ENCODE data around the gene WDR90. TPM values are rescaled to one million over a fixed set of nuclear protein-coding genes. Genes with fewer than 3 reads are reported as not detected.

The WDR90 gene
- total RNA-seq, 1 experiment from 2014 or later, result 118 TPM

DNA sequence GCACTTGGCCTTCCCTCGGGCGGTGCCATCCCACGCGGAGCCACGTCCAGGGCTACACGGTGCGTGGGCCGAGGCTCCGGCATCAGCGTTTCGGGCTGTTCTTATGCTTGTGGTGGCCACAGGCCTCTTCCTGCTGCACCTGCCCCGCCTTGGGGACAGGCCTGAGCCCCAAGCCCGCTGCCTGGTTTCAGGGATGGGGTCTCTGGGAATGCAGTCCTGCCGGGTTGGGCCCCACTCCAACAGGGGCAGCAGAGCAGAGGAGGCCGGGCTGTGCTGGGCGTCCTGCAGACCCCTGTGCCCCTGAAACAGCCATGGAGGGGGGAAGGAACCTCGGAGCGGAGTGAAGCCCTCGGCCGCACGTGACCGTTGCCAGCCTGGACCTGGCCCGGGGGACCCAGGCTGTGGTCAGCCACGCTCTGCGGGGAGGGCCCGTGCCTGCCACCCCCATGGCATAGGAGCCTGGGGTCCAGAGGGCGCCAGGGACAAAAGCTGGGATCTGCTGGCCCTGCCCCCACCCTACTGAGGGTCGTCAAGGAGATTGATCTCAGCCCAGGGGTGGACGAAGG lies 18.8 kb upstream of the WDR90 start:
- CTCF ChIA-PET, result no interaction called here
- no peak overlapping the region for H2AFZ ChIP-seq
- BruUV-seq (replicated peaks), result no TSS peak
- POLR2A ChIA-PET (ENCODE audit: unreplicated experiment), result no interaction called here
- H4K20me1 ChIP-seq (ENCODE audit: insufficient read depth), result 0 out of 2 replicates have a peak, but pooled peaks cover 12% of the 10 kb centered on the region
- H3K4me2 ChIP-seq, result no peak overlapping the region
- H3K27me3 ChIP-seq (ENCODE audit: insufficient read depth, low read depth), result no peaks in the 10 kb centered on the region
- intact Hi-C loops (cut with micrococcal nuclease; ENCODE audit: unreplicated experiment), result no loop called here
- TF ChIP-seq, protein P1, sequence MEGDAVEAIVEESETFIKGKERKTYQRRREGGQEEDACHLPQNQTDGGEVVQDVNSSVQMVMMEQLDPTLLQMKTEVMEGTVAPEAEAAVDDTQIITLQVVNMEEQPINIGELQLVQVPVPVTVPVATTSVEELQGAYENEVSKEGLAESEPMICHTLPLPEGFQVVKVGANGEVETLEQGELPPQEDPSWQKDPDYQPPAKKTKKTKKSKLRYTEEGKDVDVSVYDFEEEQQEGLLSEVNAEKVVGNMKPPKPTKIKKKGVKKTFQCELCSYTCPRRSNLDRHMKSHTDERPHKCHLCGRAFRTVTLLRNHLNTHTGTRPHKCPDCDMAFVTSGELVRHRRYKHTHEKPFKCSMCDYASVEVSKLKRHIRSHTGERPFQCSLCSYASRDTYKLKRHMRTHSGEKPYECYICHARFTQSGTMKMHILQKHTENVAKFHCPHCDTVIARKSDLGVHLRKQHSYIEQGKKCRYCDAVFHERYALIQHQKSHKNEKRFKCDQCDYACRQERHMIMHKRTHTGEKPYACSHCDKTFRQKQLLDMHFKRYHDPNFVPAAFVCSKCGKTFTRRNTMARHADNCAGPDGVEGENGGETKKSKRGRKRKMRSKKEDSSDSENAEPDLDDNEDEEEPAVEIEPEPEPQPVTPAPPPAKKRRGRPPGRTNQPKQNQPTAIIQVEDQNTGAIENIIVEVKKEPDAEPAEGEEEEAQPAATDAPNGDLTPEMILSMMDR (conservative IDR thresholded peaks at IDR 0.05), result no peak
- no peak for TF ChIP-seq EZH2 (IDR thresholded peaks at IDR 0.05; ENCODE audit: low read depth)
- peaks cover 13% of the 10 kb centered on the region for H3K79me2 ChIP-seq (ENCODE audit: low read depth)
- no peak overlapping the region for H3K4me3 ChIP-seq
- no peak overlapping the region for H3K27ac ChIP-seq
- H3K9me2 ChIP-seq (ENCODE audit: insufficient read depth), result no peaks in the 10 kb centered on the region
- H3K9me3 ChIP-seq (ENCODE audit: insufficient read depth, low read depth), result no peaks in the 10 kb centered on the region
- H3K36me3 ChIP-seq (ENCODE audit: low read depth), result no peaks in the 10 kb centered on the region
- H3F3A ChIP-seq (ENCODE audit: insufficient read depth, low read depth), result peaks cover 25% of the 10 kb centered on the region; the same call in 1 of the 2 replicates
- DNase-seq, result no peak
- peaks cover 31% of the 10 kb centered on the region for H3K4me1 ChIP-seq (replicated peaks; ENCODE audit: insufficient read depth)

DNA sequence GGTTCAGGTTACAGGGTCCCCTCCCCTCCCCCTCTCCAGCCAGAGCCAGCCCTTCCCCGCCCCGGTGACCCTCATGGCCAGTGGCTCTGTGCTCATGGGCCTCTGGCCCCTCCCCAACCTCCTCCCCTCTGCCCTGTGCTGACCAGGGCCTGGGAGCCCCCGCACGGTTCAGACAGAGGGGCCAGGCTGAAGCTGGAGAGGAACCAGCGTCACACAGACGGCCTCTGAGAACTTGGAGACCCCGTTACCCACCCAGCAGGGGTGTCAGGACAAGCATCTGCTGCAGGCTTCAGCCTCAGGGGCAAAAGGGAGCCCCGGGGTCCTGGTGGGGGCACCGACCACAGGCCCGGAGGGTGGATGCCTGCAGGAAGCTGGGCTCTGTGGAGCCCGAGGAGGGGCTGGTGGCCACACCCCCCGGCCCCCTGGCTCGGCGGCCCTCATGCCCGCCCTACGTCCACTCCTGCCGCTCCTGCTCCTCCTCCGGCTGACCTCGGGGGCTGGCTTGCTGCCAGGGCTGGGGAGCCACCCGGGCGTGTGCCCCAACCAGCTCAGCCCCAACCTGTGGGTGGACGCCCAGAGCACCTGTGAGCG lies 18.3 kb upstream of the WDR90 start, which contains the start of gene WFIKKN1:
Gene WFIKKN1 (plus strand): TSS at position 171 of the 591 bp plus-strand sequence. CDS start 269 bp downstream, at position 440.
- Histone ChIP-seq H4K20me1 (ENCODE audit: insufficient read depth) (0 out of 2 replicates have a peak, but pooled peaks cover 12% of the 10 kb centered on the region), H3K27ac (no peak within 1 kb of the TSS), H3F3A (ENCODE audit: insufficient read depth, low read depth) (peaks cover 25% of the 10 kb centered on the region; the same call in 1 of the 2 replicates), H3K4me1 (replicated peaks; ENCODE audit: insufficient read depth) (peaks cover 32% of the 10 kb centered on the region), H3K9me3 (ENCODE audit: insufficient read depth, low read depth) (no peaks in the 10 kb centered on the region), H3K27me3 (ENCODE audit: insufficient read depth, low read depth) (no peaks in the 10 kb centered on the region), H3K9me2 (ENCODE audit: insufficient read depth) (no peaks in the 10 kb centered on the region), H3K36me3 (ENCODE audit: low read depth) (no peaks in the 10 kb centered on the region), H2AFZ (no peak within 1 kb of the TSS), H3K4me2 (no peak within 1 kb of the TSS), H3K79me2 (ENCODE audit: low read depth) (peaks cover 18% of the 10 kb centered on the region), H3K4me3 (no peak within 1 kb of the TSS)
- DNase-seq, result peak in 1 of 2 experiments; percentile 87
- intact Hi-C loops (cut with micrococcal nuclease; ENCODE audit: unreplicated experiment), result no loop called here
- POLR2A ChIA-PET (ENCODE audit: unreplicated experiment), result no interaction called here
- TF ChIP-seq, protein P1 (conservative IDR thresholded peaks at IDR 0.05), result no peak
- no peak for TF ChIP-seq EZH2 (IDR thresholded peaks at IDR 0.05; ENCODE audit: low read depth)
- no TSS peak for BruUV-seq (replicated peaks)
- CTCF ChIA-PET, result interaction anchor here (0.7 kb wide), 1 partner anchor 37 kb away, joined by 3 read pairs; no protein-coding TSS in a partner anchor

- no peak overlapping the region for H3K4me2 ChIP-seq
- H3K27me3 ChIP-seq (ENCODE audit: insufficient read depth, low read depth), result no peaks in the 10 kb centered on the region
- POLR2A ChIA-PET (ENCODE audit: unreplicated experiment), result no interaction called here
- H3F3A ChIP-seq (ENCODE audit: insufficient read depth, low read depth), result peaks cover 22% of the 10 kb centered on the region; the same call in 1 of the 2 replicates
- CTCF ChIA-PET, result interaction anchor here (0.7 kb wide), 1 partner anchor 38 kb away, joined by 3 read pairs; no protein-coding TSS in a partner anchor
- no peak for DNase-seq
- H3K4me1 ChIP-seq (replicated peaks; ENCODE audit: insufficient read depth), result peaks cover 24% of the 10 kb centered on the region
- H3K27ac ChIP-seq, result no peak overlapping the region
- H3K9me2 ChIP-seq (ENCODE audit: insufficient read depth), result no peaks in the 10 kb centered on the region
- H2AFZ ChIP-seq, result no peak overlapping the region
- no peaks in the 10 kb centered on the region for H3K36me3 ChIP-seq (ENCODE audit: low read depth)
- H4K20me1 ChIP-seq (ENCODE audit: insufficient read depth), result 0 out of 2 replicates have a peak, but pooled peaks cover 12% of the 10 kb centered on the region
- TF ChIP-seq EZH2 (IDR thresholded peaks at IDR 0.05; ENCODE audit: low read depth), result no peak
- TF ChIP-seq, protein P1 (conservative IDR thresholded peaks at IDR 0.05), result no peak
- BruUV-seq (replicated peaks), result no TSS peak
- no peaks in the 10 kb centered on the region for H3K9me3 ChIP-seq (ENCODE audit: insufficient read depth, low read depth)
- H3K79me2 ChIP-seq (ENCODE audit: low read depth), result peaks cover 19% of the 10 kb centered on the region
- no peak overlapping the region for H3K4me3 ChIP-seq
- intact Hi-C loops (cut with micrococcal nuclease; ENCODE audit: unreplicated experiment), result no loop called here
These were observed 17.3 kb upstream of the WDR90 start for GRCh38 chr16:631808-632358.
